ENCODE measurements around the gene KRT3.

The KRT3 gene

DNA sequence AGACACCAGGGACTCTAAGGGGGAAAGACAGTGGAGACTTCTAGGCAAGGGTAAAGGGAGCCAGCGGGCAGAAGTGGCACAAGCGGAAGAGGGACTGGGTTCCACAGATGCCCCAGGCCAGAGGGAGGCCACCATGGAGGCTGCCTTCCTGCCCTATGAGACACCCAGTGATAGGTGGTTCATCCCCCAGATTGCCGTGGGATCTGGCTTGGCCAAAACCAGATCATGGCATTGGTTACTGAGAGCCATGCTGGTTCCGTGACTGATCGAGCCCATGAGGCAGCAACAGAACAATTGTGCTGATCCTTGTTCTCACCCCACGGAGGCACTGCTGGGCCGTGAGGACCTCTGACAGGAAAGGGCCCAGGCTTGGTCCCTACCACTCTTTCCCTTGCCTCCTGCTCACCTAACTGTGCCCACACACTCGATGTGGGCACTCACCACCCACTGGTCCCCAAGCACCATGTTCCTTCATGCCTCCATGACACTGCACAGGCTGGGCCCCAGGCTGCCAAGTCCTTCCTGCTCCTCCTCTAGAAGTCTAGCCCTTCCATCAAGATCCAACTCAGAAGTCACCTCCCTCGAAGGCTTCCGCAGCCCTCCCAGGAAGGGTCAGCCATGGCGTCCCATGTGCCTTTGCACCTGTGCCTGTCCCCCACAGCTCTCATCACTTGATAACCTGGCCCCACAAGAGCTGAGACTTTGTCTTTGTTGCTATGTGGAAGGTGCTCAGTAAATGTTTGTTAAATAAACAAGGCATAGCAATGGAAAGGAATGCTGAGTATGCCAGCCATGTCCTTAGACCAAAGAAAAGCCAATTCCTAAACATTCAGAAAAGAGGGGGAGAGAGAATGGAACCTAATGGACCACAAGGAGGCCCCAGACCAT lies 30.9 kb upstream of the KRT3 start:
- no peaks in the 10 kb centered on the region for H3K36me3 ChIP-seq (ENCODE audit: control insufficient read depth, insufficient read depth, low read length)
- no peak overlapping the region for H3K4me3 ChIP-seq (ENCODE audit: low read depth, low read length)
- no peak overlapping the region for H3K27ac ChIP-seq (ENCODE audit: low read depth, low read length)
- no peaks in the 10 kb centered on the region for H3K9me3 ChIP-seq (ENCODE audit: control insufficient read depth, insufficient read depth, low read length)
- no peak overlapping the region for H3K9ac ChIP-seq (ENCODE audit: low read depth, low read length)
- peaks cover 6% of the 10 kb centered on the region; the same call in 1 of the 2 replicates for H3K4me1 ChIP-seq (ENCODE audit: control insufficient read depth, insufficient read depth, low read length)
- no peaks in the 10 kb centered on the region for H3K27me3 ChIP-seq (ENCODE audit: control insufficient read depth, insufficient read depth, low read length)

DNA sequence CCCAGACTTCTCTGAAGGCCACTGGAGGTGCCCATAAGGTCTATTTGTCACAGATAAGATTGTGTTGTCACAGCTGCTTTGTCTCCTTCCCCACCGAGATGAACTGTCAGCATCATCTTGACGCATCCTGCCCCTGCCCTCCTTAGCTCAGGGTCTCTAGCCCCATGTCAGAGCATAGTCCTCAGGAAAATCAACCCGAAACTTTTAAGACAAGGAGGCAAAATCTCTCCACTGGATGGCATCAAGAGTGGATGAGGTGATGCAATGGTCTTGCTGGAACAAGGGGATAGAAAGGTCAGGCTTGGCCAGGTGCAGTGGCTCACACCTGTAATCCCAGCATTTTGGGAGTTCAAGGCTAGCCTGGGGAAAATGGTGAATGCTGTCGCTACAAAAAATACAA lies 30.0 kb upstream of the KRT3 start:
- H3K27me3 ChIP-seq (ENCODE audit: control insufficient read depth, insufficient read depth, low read length) = no peaks in the 10 kb centered on the region
- H3K9me3 ChIP-seq (ENCODE audit: control insufficient read depth, insufficient read depth, low read length) = no peaks in the 10 kb centered on the region
- H3K27ac ChIP-seq (ENCODE audit: low read depth, low read length) = no peak overlapping the region
- H3K4me3 ChIP-seq (ENCODE audit: low read depth, low read length) = no peak overlapping the region
- no peak overlapping the region for H3K9ac ChIP-seq (ENCODE audit: low read depth, low read length)
- no peaks in the 10 kb centered on the region for H3K36me3 ChIP-seq (ENCODE audit: control insufficient read depth, insufficient read depth, low read length)
- H3K4me1 ChIP-seq (ENCODE audit: control insufficient read depth, insufficient read depth, low read length) = peaks cover 6% of the 10 kb centered on the region; the same call in 1 of the 2 replicates

DNA sequence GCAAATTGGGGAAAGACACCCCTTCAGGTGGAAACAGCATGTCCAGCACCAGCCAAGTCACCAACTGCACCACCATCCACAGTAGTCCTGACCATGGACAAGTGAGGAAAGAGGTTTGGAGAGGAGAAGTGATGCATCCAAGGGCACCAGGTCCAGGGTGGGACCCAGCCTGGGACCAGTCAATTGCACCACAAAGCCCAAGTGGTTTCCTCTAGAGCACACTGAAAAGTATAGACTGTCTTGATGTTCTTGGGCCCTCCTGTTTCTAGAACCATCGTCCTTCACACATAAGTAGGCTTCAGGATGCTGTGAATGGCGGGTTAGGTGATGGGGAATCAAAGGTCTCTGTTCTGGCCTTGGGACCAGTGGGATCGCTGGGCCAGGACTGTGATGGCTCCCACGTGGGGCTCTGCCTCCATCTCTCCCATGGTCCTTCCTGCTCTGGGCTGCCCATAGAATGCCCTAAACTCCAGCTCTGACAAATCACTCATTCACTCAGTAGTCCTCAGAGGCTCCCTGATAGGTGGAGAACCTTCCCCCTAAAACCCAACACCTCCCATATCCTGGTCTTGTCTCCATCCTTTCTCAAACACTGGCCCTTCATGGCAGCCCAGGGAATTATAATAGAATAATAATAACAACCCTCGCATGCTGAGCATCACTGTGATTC lies 29.0 kb upstream of the KRT3 start:
- Histone ChIP-seq H3K36me3 (ENCODE audit: control insufficient read depth, insufficient read depth, low read length) (no peaks in the 10 kb centered on the region), H3K4me1 (ENCODE audit: control insufficient read depth, insufficient read depth, low read length) (peaks cover 6% of the 10 kb centered on the region; the same call in 1 of the 2 replicates), H3K27ac (ENCODE audit: low read depth, low read length) (no peak overlapping the region), H3K27me3 (ENCODE audit: control insufficient read depth, insufficient read depth, low read length) (no peaks in the 10 kb centered on the region), H3K9me3 (ENCODE audit: control insufficient read depth, insufficient read depth, low read length) (no peaks in the 10 kb centered on the region), H3K4me3 (ENCODE audit: low read depth, low read length) (no peak overlapping the region), H3K9ac (ENCODE audit: low read depth, low read length) (no peak overlapping the region)

DNA sequence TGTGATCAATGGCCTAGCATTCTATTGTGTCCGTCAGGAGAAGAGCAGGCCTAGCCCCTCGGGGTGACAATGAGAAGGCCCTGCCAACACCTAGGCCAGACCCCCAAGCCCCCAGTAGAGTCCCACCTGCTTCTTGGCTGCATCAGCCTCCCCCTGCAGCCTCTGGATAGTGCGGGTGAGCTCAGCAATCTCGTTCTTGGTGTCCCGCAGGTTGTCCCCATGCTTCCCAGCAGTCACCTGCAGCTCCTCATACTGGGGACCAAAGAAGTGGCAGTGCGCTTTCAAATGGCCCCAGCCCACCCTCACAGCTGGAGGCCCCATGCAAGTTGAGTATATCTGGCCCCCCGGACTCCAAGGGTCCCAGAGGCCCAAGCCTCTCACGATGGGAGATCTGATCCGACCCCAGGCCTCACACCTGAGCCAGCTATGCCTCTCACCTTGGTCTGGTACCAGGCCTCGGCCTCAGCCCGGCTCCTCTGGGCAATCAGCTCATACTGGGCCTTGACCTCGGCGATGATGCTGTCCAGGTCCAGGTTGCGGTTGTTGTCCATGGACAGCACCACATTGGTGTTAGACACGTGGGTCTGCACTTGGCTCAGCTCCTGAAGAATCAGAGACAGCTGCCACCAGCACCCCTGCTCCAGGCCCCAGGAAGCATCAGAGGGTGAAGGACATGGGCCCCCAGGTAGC lies 28.0 kb upstream of the KRT3 start:
- H3K9ac ChIP-seq (ENCODE audit: low read depth, low read length) = no peak overlapping the region
- no peak overlapping the region for H3K4me3 ChIP-seq (ENCODE audit: low read depth, low read length)
- H3K9me3 ChIP-seq (ENCODE audit: control insufficient read depth, insufficient read depth, low read length) = no peaks in the 10 kb centered on the region
- H3K27me3 ChIP-seq (ENCODE audit: control insufficient read depth, insufficient read depth, low read length) = no peaks in the 10 kb centered on the region
- H3K36me3 ChIP-seq (ENCODE audit: control insufficient read depth, insufficient read depth, low read length) = no peaks in the 10 kb centered on the region
- no peak overlapping the region for H3K27ac ChIP-seq (ENCODE audit: low read depth, low read length)
- peaks cover 6% of the 10 kb centered on the region; the same call in 1 of the 2 replicates for H3K4me1 ChIP-seq (ENCODE audit: control insufficient read depth, insufficient read depth, low read length)

DNA sequence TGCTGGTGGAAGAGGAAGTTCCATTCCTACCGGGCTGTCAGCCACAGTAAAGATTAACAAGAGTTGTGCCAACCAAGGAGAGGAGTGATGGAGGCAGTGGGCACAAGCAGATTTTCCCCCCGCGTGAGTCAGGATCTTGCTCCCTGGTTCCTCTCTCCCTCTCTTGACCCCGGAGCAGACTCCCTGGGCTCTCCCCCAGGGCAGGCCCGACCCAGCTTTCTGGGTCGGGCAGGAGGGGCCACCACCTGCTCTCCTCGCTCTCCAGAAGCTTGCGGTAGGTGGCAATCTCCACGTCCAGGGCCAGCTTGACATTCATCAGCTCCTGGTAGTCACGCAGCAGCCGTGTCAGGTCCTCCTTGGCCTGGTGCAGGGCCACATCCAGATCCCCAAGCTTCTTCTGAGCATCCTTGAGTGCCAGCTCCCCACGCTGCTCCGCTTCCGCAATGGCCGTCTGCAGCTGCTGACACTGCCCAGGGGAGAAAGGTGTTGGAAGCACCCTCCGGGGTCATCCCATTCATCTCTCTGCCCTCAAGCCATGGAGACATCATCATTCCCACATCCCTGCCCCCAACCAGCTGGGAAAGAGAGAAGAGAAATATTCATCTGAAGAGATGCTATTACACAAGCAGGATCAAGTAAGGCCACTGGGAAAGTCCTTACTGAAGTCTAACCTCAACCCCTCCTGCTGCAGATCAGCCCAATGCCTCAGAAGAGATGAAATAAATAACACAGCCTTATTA lies 27.0 kb upstream of the KRT3 start:
- H3K27me3 ChIP-seq (ENCODE audit: control insufficient read depth, insufficient read depth, low read length) = no peaks in the 10 kb centered on the region
- H3K9me3 ChIP-seq (ENCODE audit: control insufficient read depth, insufficient read depth, low read length) = no peaks in the 10 kb centered on the region
- no peak overlapping the region for H3K9ac ChIP-seq (ENCODE audit: low read depth, low read length)
- peaks cover 6% of the 10 kb centered on the region; the same call in 1 of the 2 replicates for H3K4me1 ChIP-seq (ENCODE audit: control insufficient read depth, insufficient read depth, low read length)
- H3K36me3 ChIP-seq (ENCODE audit: control insufficient read depth, insufficient read depth, low read length) = no peaks in the 10 kb centered on the region
- no peak overlapping the region for H3K27ac ChIP-seq (ENCODE audit: low read depth, low read length)
- no peak overlapping the region for H3K4me3 ChIP-seq (ENCODE audit: low read depth, low read length)

DNA sequence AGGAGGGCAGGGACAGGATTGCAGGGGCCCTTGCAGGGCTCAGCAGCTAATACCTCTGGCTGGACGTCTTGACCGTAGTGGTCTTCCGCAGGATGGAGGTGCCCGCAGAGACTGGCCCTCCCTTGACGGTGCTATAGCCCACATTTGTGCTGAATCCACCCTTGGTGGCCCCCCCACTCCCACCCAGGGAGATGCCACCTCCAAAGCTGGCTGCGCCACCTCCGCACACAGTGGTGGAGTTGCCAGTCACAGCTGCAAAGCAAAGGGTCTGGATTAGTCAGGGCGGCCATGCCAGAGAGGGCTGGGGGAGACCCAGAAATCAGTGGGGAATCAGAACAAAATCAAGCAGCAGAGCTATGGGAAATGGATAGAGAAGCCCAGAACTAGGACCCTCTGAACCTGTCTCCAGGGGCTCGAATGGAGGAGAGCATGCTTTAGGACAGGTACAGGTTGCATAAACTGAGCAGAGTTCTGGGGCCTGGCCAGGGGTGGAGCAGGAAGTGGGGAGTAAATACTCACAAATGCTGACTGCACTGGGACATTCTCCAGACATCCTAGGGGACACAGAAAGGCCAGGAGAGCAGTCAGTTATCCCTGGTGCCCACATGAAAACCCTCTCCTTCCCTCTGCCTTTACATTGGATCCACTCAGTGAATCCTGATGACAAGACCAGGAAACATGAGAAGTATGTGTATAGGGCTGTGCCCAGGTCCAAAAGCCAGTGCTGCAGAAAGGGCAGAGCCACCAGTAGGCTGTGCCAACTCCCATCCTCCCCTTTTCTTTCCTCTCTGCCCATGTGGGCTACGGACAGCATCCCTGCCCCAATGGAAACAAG lies 26.1 kb upstream of the KRT3 start:
- no peak overlapping the region for H3K4me3 ChIP-seq (ENCODE audit: low read depth, low read length)
- no peaks in the 10 kb centered on the region for H3K27me3 ChIP-seq (ENCODE audit: control insufficient read depth, insufficient read depth, low read length)
- no peaks in the 10 kb centered on the region for H3K9me3 ChIP-seq (ENCODE audit: control insufficient read depth, insufficient read depth, low read length)
- H3K9ac ChIP-seq (ENCODE audit: low read depth, low read length) = no peak overlapping the region
- H3K4me1 ChIP-seq (ENCODE audit: control insufficient read depth, insufficient read depth, low read length) = no peaks in the 10 kb centered on the region
- no peaks in the 10 kb centered on the region for H3K36me3 ChIP-seq (ENCODE audit: control insufficient read depth, insufficient read depth, low read length)
- no peak overlapping the region for H3K27ac ChIP-seq (ENCODE audit: low read depth, low read length)

DNA sequence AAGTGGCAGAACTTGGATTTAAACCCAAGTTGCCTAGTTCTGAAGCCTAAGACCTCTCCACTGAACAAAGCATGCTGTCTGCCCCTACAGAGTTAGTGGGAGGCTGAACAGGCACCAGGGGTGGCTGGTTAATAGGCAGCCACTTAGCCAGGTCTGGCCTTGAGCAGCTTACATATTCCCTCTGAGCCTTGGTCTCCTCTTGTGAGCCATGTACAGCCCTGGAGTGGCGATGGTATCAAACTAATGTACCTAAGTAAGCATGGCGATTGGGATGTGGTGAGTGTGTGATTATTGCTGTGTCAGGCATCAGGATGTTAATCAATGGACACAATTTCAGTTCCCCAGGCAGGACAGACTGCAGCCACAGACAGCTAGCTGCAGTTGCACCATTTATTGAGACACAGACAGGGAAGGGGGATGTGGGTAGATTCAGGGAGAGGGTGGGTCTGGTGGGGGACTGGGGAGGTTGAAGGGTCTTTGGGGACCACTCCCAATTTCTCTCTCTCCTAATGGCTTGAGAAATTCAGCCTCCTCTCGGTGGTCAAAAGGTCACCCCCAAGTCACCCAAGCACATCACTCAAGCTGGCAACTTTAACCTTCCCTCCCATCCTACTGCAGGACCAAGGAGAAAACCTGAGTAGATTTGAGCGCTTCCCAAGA lies 25.3 kb upstream of the KRT3 start:
- no peaks in the 10 kb centered on the region for H3K9me3 ChIP-seq (ENCODE audit: control insufficient read depth, insufficient read depth, low read length)
- no peak overlapping the region for H3K27ac ChIP-seq (ENCODE audit: low read depth, low read length)
- H3K4me3 ChIP-seq (ENCODE audit: low read depth, low read length) = no peak overlapping the region
- H3K9ac ChIP-seq (ENCODE audit: low read depth, low read length) = no peak overlapping the region
- no peaks in the 10 kb centered on the region for H3K36me3 ChIP-seq (ENCODE audit: control insufficient read depth, insufficient read depth, low read length)
- no peaks in the 10 kb centered on the region for H3K4me1 ChIP-seq (ENCODE audit: control insufficient read depth, insufficient read depth, low read length)
- H3K27me3 ChIP-seq (ENCODE audit: control insufficient read depth, insufficient read depth, low read length) = no peaks in the 10 kb centered on the region

DNA sequence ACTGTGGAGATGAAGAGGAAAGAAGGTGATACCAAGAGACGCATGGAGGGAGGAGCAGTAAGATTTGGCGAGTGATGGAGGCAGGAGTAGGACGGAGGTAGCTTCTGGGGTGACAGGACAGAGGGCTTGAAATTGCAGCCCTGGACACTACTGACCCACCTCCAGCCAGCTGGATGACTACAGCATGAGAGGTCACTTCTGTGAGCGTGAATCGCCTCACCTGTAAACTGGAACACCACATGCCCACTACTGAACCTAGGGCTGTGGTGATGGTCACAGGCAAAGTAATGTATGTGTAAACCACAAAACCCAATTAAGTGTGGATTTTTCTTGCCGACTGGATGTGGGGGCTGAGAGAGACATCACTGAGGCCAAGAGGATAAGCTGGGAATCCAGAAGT lies 24.6 kb upstream of the KRT3 start:
- H3K27me3 ChIP-seq (ENCODE audit: control insufficient read depth, insufficient read depth, low read length) = no peaks in the 10 kb centered on the region
- no peaks in the 10 kb centered on the region for H3K4me1 ChIP-seq (ENCODE audit: control insufficient read depth, insufficient read depth, low read length)
- H3K36me3 ChIP-seq (ENCODE audit: control insufficient read depth, insufficient read depth, low read length) = no peaks in the 10 kb centered on the region
- H3K9ac ChIP-seq (ENCODE audit: low read depth, low read length) = no peak overlapping the region
- no peaks in the 10 kb centered on the region for H3K9me3 ChIP-seq (ENCODE audit: control insufficient read depth, insufficient read depth, low read length)
- no peak overlapping the region for H3K4me3 ChIP-seq (ENCODE audit: low read depth, low read length)
- no peak overlapping the region for H3K27ac ChIP-seq (ENCODE audit: low read depth, low read length)

DNA sequence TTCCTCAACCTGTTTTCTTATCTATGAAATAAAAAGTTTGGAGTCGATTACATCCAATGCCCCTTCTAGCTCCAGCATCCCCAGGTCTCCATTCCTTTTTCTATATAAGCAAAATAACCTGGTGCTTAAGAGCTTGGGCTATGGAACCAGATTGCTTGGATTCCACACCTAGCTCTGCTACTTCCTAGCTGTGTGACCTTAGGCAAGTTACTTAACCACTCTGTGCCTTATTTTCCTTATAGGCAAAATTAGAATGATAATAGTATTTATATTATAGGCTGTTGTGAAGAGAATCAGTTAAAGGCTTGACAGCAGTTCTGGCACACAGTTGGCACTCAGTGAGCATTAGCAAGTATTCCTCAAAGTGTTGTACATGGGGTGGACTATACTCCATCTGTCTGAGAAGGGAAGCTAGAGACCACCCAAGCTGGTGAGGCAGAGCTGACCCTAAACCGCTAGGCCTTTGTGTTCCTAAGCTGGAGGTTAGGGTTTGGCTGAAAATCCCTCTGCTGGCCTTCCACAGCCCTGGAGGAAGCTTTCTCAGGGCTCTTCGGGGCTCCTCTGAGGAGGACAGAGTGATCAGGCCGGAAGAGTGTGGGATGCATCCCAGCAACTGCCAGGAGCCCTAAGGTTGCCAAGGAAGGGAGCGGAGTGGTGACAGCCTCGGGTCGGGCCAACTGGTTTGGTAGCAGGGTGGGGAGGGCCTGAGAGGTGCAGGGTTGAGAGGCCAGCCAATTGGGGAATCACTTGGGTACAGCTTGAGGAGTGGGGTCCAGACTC lies 24.0 kb upstream of the KRT3 start:
- no peak overlapping the region for H3K4me3 ChIP-seq (ENCODE audit: low read depth, low read length)
- H3K4me1 ChIP-seq (ENCODE audit: control insufficient read depth, insufficient read depth, low read length) = no peaks in the 10 kb centered on the region
- no peaks in the 10 kb centered on the region for H3K36me3 ChIP-seq (ENCODE audit: control insufficient read depth, insufficient read depth, low read length)
- no peaks in the 10 kb centered on the region for H3K9me3 ChIP-seq (ENCODE audit: control insufficient read depth, insufficient read depth, low read length)
- H3K27me3 ChIP-seq (ENCODE audit: control insufficient read depth, insufficient read depth, low read length) = no peaks in the 10 kb centered on the region
- H3K9ac ChIP-seq (ENCODE audit: low read depth, low read length) = no peak overlapping the region
- H3K27ac ChIP-seq (ENCODE audit: low read depth, low read length) = no peak overlapping the region
